Stimulated activated naive CD8-positive, alpha-beta T cell treated with anti-CD3 and anti-CD28 coated beads, Interleukin-15, amount 100 ng/mL, for 72 hours (primary cell): Measurements from ENCODE around the gene UST.
A peak's percentile ranks its signal among the peaks of the same experiment; 100 is the strongest.

Experiments
- ATAC-seq: fragments of 150-1000 bp; cut with Tn5 transposase; 2 replicates; pipeline ENCODE4 v1.10.0; 2021; ENCODE audit warnings: mild to moderate bottlenecking, moderate library complexity
- DNase-seq, 2 donors: peaks; one replicate each; pipeline ENCODE4 v3.0.0; 2021 to 2022
- H3K27ac Mint-ChIP-seq, 2 donors: one replicate each; pipeline ENCODE4 v1.8.0; 2022; ENCODE audit warnings: mild to moderate bottlenecking in 2 of 2, mixed read lengths in 2 of 2, moderate library complexity in 2 of 2
- H3K27me3 Mint-ChIP-seq: one replicate; pipeline ENCODE4 v1.8.0; 2022; ENCODE audit warnings: mixed read lengths
- H3K4me1 Mint-ChIP-seq: one replicate; pipeline ENCODE4 v1.8.0; 2022; ENCODE audit warnings: mild to moderate bottlenecking, mixed read lengths
- H3K4me3 Mint-ChIP-seq, 2 donors: one replicate each; pipeline ENCODE4 v1.8.0; 2022; ENCODE audit warnings: mild to moderate bottlenecking in 2 of 2, mixed read lengths in 2 of 2, moderate library complexity in 1 of 2
- H3K9me3 Mint-ChIP-seq, 2 donors: one replicate each; pipeline ENCODE4 v1.8.0; 2022; ENCODE audit warnings: mixed read lengths in 2 of 2

UST gene

GRCh38 chr6:148928811-148929210 is 182.0 kb downstream of the UST start:
- no peak overlapping the region for H3K4me3 Mint-ChIP-seq
- no peak for ATAC-seq
- peaks cover 20% of the 10 kb centered on the region for H3K27me3 Mint-ChIP-seq
- no peaks in the 10 kb centered on the region for H3K4me1 Mint-ChIP-seq
- no peak for DNase-seq
- no peak overlapping the region for H3K27ac Mint-ChIP-seq
- no peaks in the 10 kb centered on the region for H3K9me3 Mint-ChIP-seq

- no peak for DNase-seq
- Mint-ChIP-seq H3K4me1 (no peaks in the 10 kb centered on the region), H3K9me3 (no peaks in the 10 kb centered on the region), H3K4me3 (no peak overlapping the region), H3K27ac (no peak overlapping the region), H3K27me3 (peaks cover 9% of the 10 kb centered on the region)
- no peak for ATAC-seq
Observed at GRCh38 chr6:148932208-148932607, 185.4 kb downstream of the UST start.

DNA sequence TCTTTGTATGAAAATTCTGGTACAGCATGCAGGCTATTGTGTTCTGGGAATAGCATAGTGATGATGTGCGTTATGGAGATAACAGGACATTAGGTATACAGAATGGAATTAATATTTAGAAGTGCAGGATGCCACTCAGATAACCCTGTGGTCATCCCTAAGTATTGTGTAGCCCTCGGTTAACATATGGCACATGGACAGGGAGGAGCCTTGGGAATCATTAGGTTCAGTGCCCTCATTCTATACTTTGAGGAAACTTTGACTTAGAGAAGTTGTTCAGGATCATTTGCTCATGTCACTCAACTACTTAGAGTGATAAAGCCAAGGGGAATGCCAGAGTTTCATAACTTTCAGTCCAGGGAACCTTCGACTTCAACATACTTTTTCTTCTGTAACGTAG is 185.9 kb downstream of the UST start:
- DNase-seq: no peak
- no peak for ATAC-seq
- H3K4me3 Mint-ChIP-seq: no peak overlapping the region
- no peaks in the 10 kb centered on the region for H3K9me3 Mint-ChIP-seq
- H3K27ac Mint-ChIP-seq: peak overlapping the region in 1 of 2 donors; percentile 57
- peaks cover 9% of the 10 kb centered on the region for H3K27me3 Mint-ChIP-seq
- no peaks in the 10 kb centered on the region for H3K4me1 Mint-ChIP-seq

GRCh38 chr6:148934539-148934938 is 187.7 kb downstream of the UST start:
- Mint-ChIP-seq H3K4me3 (no peak overlapping the region), H3K9me3 (no peaks in the 10 kb centered on the region), H3K27ac (peak overlapping the region in 1 of 2 donors; percentile 43), H3K4me1 (no peaks in the 10 kb centered on the region), H3K27me3 (peaks cover 9% of the 10 kb centered on the region)
- DNase-seq (no peak), ATAC-seq (no peak)

DNA sequence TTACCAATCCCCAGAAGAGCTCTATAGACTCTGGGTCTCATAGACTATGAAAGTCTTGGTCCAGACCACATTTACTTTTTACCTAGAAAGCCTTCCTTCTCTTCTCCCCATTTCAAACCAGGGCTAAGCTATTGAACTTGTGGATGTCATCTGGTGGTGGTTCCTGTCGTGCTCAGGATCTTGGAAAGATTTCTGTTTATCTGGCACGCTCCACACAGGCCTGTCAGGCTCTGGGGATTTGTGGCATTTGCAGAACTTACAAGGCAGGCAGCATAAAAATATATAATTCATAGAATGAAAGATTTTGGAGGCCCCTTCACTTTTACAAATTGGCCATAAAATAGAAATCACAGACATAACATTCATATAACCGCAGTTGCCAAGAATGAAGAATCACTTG is 188.1 kb downstream of the UST start:
- ATAC-seq: no peak
- Mint-ChIP-seq H3K4me1 (no peaks in the 10 kb centered on the region), H3K9me3 (no peaks in the 10 kb centered on the region), H3K27me3 (peaks cover 9% of the 10 kb centered on the region), H3K4me3 (no peak overlapping the region), H3K27ac (peak overlapping the region in 1 of 2 donors; percentile 43)
- DNase-seq: no peak

DNA sequence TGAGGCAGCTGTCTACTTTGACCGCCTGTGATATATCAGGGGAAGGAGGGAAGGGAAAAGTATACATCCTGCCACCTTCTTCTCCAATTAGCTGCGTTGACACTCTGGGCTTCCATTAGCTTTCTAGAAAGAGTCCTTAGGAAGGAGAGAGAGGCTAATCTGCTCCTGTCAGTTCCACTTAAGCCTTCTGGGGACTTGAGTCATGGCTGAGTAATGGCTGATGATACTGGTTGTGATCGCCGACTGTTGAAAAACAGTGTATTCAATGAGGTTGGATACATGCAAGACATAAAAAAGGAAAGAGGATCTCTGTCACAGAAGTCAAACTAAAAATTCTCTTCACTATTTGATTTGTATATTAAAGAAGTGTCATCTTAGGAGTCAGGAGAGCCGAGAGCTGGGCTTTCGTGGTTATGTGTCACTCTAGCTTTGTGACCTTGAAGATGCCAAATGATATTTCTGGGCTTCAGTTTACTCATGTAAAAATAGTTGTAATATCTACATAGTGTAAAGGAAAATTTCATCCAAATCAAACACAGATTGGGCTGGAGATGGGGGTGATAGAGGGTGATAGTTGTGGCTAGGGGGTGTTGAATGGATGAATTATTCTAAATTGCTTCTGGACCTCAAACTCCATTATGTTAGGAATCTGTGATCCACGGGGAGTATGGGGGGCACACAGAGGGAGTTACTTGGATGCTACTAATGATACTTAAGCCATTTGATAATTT is 189.0 kb downstream of the UST start:
- no peak for ATAC-seq

DNA sequence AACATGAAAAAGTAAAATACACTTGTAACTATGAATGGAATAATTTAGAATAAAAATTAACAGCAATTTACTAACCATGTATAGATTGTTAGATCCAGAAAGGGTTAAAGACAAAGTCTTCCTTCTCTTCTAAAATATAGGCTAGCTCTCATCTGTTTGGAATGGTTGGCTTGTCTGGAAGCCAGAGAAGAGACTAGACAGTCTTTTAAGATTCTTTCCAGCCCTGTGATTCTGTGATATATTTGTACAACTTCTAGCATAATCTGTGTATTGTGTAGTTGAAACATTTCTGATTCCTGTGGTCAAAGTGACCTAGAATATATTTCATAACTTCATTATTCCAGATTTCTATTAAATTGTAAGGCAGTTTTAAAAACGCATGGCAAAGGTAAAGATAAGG is 196.6 kb downstream of the UST start:
- H3K27me3 Mint-ChIP-seq: no peaks in the 10 kb centered on the region
- ATAC-seq (no peak), DNase-seq (no peak)
- no peak overlapping the region for H3K4me3 Mint-ChIP-seq
- no peak overlapping the region for H3K27ac Mint-ChIP-seq
- no peaks in the 10 kb centered on the region for H3K4me1 Mint-ChIP-seq
- H3K9me3 Mint-ChIP-seq: no peaks in the 10 kb centered on the region

More for the DNA sequence above, 189.0 kb downstream of the UST start:
- Mint-ChIP-seq H3K27me3 (peaks cover 9% of the 10 kb centered on the region), H3K4me3 (no peak overlapping the region), H3K4me1 (no peaks in the 10 kb centered on the region), H3K27ac (no peak overlapping the region), H3K9me3 (no peaks in the 10 kb centered on the region)
- no peak for DNase-seq

- H3K27ac Mint-ChIP-seq: no peak overlapping the region
- H3K9me3 Mint-ChIP-seq: no peaks in the 10 kb centered on the region
- H3K4me3 Mint-ChIP-seq: no peak overlapping the region
- no peaks in the 10 kb centered on the region for H3K4me1 Mint-ChIP-seq
- no peak for ATAC-seq
- H3K27me3 Mint-ChIP-seq: no peaks in the 10 kb centered on the region
- no peak for DNase-seq
Observed at GRCh38 chr6:148944608-148945007, 197.8 kb downstream of the UST start.

GRCh38 chr6:148945301-148946021 is 198.6 kb downstream of the UST start:
- H3K27ac Mint-ChIP-seq: no peak overlapping the region
- H3K9me3 Mint-ChIP-seq: no peaks in the 10 kb centered on the region
- H3K27me3 Mint-ChIP-seq: peaks cover 6% of the 10 kb centered on the region
- ATAC-seq: no peak
- DNase-seq: no peak
- no peak overlapping the region for H3K4me3 Mint-ChIP-seq
- H3K4me1 Mint-ChIP-seq: no peaks in the 10 kb centered on the region

GRCh38 chr6:148947621-148948444 is 201.0 kb downstream of the UST start:
- Mint-ChIP-seq H3K4me3 (no peak overlapping the region), H3K27ac (no peak overlapping the region), H3K27me3 (peaks cover 15% of the 10 kb centered on the region), H3K9me3 (no peaks in the 10 kb centered on the region), H3K4me1 (no peaks in the 10 kb centered on the region)
- ATAC-seq (peak; percentile 75), DNase-seq (peak; percentile 65 to 70)

DNA sequence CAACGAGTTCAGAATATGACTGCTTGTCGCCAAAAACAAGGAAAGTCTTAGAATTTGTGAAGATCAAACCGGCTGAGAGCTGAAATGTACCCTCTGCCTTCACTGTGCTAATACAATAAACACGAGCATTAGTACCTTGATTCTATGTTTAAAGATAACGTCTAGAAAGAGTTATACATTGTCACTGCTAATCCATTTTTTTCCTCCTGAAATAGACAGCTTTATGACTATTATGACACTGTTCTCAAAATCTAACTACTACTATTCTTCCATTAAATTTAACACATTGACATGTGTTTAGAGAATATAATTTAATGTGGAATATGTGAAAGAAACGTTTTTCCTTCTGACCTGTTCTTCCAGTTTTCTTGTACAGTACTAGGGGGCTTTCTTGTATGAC is 204.8 kb downstream of the UST start:
- no peak overlapping the region for H3K4me3 Mint-ChIP-seq
- no peak for ATAC-seq
- H3K27ac Mint-ChIP-seq: no peak overlapping the region
- no peak for DNase-seq
- H3K9me3 Mint-ChIP-seq: peaks cover 0 to 4% of the 10 kb centered on the region in 2 donors
- H3K4me1 Mint-ChIP-seq: no peaks in the 10 kb centered on the region
- H3K27me3 Mint-ChIP-seq: peaks cover 15% of the 10 kb centered on the region

GRCh38 chr6:148952147-148953035 is 205.6 kb downstream of the UST start:
- H3K9me3 Mint-ChIP-seq: peaks cover 0 to 4% of the 10 kb centered on the region in 2 donors
- no peak overlapping the region for H3K4me3 Mint-ChIP-seq
- no peak for DNase-seq
- H3K27ac Mint-ChIP-seq: no peak overlapping the region
- H3K27me3 Mint-ChIP-seq: peaks cover 15% of the 10 kb centered on the region
- no peaks in the 10 kb centered on the region for H3K4me1 Mint-ChIP-seq
- ATAC-seq: no peak

DNA sequence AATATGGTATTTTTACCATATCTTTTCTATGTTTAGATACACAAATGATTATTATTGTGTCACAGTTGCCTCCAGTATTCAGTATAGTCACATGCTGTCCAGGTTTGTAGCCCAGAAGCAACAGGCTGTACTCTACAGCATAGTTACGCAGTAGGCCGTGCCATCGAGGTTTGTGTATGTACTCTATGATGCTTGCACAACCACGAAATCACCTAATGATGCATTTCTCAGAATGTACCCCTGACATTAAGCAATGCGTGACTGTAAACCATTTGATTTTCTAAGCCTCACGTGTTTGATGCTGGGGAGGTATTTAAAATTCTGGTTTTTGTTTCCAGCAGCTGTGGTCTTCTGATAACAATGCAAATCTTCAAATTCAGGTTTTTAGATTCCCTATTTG is 207.6 kb downstream of the UST start:
- H3K27ac Mint-ChIP-seq: no peak overlapping the region
- DNase-seq: no peak
- no peak for ATAC-seq
- peaks cover 15% of the 10 kb centered on the region for H3K27me3 Mint-ChIP-seq
- H3K4me1 Mint-ChIP-seq: no peaks in the 10 kb centered on the region
- H3K9me3 Mint-ChIP-seq: peaks cover 0 to 4% of the 10 kb centered on the region in 2 donors
- H3K4me3 Mint-ChIP-seq: no peak overlapping the region

DNA sequence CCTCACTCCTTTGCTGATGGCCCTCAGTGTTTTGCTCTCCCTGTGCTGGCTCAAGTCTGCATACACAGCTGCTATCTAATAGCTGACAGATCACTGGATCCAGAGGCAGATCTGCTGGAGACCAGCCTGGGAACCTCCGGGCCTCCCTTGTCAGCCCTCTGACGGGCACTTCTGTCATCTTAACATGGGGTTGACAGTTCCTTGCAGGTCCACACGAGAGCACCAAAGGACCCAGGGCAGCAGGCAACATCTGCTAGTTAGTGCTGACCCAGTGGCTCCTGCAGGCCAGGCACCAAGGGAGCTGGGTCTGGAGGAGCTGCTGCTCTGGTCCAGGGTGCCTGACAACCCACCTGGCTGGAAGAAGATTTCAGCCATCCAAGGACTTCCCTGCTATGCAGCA is 208.1 kb downstream of the UST start:
- H3K4me1 Mint-ChIP-seq: no peaks in the 10 kb centered on the region
- peaks cover 0 to 4% of the 10 kb centered on the region in 2 donors for H3K9me3 Mint-ChIP-seq
- peaks cover 14% of the 10 kb centered on the region for H3K27me3 Mint-ChIP-seq
- ATAC-seq (no peak), DNase-seq (no peak)
- no peak overlapping the region for H3K27ac Mint-ChIP-seq
- H3K4me3 Mint-ChIP-seq: no peak overlapping the region

GRCh38 chr6:148955441-148955840 is 208.6 kb downstream of the UST start:
- Mint-ChIP-seq H3K27me3 (peaks cover 9% of the 10 kb centered on the region), H3K4me1 (no peaks in the 10 kb centered on the region), H3K4me3 (no peak overlapping the region), H3K9me3 (peaks cover 0 to 4% of the 10 kb centered on the region in 2 donors), H3K27ac (no peak overlapping the region)
- no peak for ATAC-seq
- no peak for DNase-seq
